Measurements from ENCODE around the gene NCR3LG1.

NCR3LG1 gene

DNA sequence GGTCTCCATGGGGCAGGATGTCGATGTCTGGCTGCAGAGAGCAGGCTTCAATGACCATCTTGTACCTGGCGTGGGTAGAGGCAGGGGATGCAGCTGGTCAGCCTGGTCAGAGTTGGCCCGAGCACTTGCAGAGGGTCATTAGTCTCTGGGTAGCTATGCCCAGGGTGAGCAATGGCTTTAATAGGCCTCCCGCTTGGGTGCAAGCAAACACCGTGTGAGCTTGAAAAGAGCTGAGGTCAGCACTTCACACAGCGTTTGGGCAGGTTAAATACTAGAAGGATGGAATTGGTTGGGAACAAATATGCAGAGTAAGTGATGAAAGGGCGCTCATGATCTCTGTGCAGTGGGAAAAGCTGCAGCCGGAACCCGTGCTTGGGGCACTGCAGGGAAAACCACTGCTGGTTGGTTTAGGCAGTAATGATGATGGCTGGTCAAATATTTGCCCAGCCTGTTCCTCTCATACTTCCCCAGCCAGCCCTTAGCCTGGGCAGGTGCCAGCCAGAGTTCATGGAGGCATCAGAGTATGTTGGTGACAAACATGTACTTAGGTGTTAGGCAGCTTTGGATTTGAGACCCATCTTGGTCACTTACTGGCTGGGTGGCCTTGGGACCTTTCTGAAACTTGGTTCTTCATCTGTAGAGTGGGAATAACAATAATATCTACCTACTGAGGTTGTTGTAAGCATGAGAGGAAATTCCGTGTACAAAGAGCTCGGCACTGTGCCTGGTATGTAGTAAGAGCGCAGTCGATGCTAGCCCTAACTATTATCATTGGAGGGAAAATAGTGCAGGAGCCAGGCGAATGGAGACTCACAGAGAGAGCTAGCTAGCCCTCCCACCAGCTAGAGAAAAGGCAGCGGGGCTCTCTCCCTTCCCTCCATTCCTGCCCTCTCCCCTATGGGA lies 62.1 kb downstream of the NCR3LG1 start:
- DNase-seq = no peak

GRCh38 chr11:17414317-17414737 lies 62.7 kb downstream of the NCR3LG1 start:
- DNase-seq = no peak

DNA sequence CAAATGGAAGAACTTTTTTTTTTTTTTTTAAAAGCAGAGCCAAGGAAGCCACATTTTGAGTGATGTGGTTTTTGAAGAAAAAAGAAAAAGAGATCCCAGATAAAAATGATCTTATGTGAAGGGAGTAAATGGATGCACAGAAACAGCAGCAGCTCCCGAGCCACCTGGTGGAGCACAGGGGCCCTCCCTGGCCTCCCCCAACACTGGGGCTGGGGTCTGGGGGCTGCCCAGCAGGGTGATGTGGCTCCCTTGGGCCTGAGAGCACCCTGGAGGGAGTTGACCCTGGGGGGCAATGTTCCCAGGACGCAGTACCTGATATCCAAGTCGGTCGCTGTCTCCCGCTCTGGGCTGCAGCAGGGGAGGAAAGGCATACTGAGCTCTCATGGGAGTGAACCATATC lies 63.4 kb downstream of the NCR3LG1 start:
- DNase-seq = no peak

DNA sequence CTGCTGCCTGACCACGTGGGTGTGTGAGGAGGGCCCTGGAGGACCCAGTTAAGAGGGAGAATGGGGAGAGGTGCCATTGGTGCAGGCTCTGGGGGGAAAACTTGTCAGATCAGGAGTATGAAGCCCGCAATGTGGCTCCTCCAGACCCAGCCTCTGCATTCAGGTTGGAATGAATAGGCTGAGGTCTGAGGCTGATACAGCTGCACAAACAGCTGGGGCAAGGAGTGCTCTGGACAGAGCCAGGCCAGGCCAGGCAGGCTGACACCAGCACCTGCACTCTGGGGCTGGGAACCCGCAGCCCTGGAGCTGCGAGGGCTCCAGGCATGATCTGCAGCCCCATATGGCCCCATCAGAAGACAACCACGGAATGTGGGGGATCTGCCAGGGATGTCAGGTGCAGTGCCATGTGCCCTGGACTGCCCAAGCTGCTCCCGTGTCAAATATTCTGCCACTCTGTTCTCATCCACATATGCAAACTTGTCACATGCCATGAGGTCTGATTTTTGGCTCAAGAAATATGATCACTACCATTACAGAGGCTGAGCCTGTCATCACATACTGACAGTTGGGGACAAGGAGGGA lies 64.0 kb downstream of the NCR3LG1 start:
- DNase-seq = no peak

DNA sequence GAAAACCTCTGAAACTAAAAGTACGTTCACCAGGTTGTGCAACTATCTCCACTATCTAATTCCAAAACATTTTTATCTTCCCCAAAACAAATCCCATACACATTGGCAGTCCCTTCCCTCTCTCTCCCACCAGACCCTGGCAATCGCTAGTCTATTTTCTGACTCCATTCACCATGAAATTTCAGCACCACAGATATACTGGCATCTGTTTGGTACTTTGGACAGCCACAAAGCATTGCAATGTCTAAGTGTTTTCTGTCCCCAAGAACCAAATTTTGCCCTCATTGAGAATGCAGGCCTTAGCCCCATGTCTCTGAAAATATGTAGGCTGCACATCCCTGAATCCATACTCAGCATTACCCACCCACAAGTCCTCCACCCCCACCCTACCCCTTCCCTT lies 64.9 kb downstream of the NCR3LG1 start:
- DNase-seq = no peak

- DNase-seq = no peak
Observed at GRCh38 chr11:17418444-17419081, 67.0 kb downstream of the NCR3LG1 start.

- no peak for DNase-seq
Observed at GRCh38 chr11:17421781-17422180, 70.2 kb downstream of the NCR3LG1 start.

GRCh38 chr11:17423533-17424310 lies 72.1 kb downstream of the NCR3LG1 start:
- no peak for DNase-seq

DNA sequence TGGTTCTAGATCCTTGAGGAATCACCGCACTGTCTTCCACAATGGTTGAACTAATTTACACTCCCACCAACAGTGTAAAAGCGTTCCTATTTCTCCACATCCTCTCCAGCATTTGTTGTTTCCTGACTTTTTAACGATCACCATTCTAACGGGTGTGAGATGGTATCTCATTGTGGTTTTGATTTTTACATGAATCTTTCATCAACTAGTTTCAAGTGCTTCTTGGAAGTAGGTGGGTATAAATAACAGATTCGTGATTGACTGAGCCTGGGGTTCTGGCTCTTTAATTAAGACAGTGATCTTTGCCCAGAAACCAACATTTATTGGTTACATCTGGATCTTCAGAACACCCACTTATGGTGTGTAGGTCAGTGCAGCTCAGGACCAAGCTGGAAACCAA lies 74.6 kb downstream of the NCR3LG1 start:
- DNase-seq = peak; percentile 43

Measured in hematopoietic multipotent progenitor cell treated with erythropoietin and hydrocortisone succinate and interleukin-3 and kit ligand, for 4 days (in vitro differentiated cells).